GM19238 (cell line): ENCODE results near the gene OGFOD1.
"Not testable (repeated sequence)": the region's sequence is repeated elsewhere in the genome, so short reads cannot be mapped to it uniquely, and the experiment has no call there.

Source experiments
- DNase-seq: peaks from one replicate; pipeline ENCODE4 v3.0.0; 2011; ENCODE audit warnings: low spot score; ENCODE audit not compliant: insufficient read length

Gene OGFOD1

DNA sequence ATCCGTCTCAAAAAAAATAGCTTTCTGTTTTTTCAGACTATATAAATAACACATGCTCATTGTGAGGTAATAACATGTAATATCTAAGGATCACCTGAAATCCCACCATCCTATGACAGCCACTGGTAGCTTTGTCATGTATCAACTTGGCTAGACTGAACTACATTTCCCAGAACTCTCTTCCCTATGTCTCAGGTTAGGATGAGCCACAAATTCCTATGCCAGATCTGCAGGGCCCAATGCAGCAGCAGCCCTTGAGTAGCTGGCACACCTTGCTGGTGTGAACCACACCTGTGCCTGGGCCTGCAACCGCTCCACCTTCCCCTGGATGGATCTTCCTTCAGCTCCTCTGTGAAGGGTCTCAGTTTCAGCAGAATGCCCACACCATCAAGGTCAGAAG, 28.1 kb downstream of the OGFOD1 start:
- DNase-seq: no peak

DNA sequence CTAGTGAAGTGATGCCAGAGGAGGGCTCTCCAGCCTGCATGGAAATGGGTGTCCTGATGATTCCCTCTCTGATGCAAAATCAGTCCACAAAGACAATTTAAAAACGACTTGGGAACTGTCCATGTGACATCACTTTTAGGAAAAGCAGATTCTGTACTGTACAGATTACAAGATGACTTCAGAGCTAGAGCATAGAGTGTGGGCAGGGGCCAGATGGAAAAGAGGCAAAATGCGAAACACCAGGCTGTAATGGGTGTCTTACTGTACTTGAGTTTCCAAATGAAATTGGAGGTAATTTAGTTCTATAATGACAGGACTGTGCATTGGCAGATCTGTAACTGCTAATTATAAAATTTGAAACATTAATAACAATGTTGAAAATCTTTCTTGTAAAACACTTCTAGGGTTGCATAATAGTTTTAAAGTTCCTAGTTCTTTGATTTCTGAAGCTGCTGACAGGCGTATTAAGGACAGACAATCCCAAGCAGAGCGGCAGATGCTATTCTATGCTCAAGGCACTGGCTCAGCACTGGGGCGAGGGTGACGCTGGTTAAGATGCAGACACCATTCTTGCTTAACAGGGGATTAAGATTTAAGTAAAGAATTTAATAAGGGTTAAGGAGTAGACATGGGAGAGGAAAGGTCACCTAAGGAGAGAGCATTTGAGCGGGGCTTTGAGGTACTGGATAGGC, 29.6 kb downstream of the OGFOD1 start:
- no peak for DNase-seq

DNA sequence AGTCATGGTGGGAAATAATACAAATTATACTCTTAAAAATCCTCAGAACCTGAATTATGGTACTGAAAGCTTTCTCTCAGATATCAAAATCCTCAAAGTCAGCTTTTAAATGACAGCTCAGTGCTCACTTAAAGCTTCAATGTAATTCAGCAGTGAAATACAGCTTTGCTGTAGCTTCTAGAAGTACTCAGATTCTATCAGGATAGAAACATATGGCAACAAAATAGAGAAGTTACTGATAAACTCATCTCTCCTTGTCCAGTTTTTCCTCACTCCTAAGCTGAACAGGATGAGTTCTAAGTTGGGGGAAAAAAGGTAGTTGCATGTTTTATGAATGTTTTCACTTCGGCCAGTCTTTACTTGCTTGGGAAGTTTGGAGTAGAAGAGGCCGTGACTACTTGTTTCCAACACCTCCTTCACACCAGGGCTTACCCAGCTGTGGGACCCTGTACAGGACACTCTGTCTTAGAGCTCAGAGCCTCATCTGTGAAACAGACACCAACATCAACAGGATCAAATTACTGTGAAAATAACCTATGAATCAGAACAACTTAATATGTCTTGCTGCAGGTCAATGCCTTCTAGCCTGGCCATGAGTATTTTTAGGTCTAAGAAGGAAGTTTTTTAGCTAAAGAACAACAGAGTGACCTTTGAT, 30.2 kb downstream of the OGFOD1 start:
- no peak for DNase-seq

DNA sequence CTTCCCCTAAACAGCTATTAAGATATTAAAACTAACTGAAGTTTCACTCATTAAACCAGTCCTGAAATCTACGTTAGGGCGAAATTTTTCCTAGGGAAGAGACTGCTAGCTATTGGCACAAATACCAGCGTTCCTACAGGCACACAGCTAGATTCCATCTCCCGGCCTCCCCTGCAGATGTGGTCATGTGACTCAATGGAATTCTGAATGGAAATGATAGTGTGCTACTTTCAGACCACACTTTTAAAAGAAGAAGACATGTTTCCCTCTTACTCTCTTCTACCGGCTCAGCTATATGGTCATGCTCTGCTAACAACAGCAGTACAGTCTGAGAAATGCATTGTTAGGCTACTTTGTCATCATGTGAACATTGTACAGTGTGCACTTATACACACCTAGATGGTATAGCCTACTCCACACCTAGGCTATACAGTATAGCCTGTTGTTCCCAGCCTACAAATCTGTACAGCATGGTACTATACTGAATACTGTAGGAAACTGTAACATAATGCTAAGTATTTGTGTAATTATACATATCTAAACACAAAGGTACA, 31.4 kb downstream of the OGFOD1 start:
- DNase-seq: no peak

DNA sequence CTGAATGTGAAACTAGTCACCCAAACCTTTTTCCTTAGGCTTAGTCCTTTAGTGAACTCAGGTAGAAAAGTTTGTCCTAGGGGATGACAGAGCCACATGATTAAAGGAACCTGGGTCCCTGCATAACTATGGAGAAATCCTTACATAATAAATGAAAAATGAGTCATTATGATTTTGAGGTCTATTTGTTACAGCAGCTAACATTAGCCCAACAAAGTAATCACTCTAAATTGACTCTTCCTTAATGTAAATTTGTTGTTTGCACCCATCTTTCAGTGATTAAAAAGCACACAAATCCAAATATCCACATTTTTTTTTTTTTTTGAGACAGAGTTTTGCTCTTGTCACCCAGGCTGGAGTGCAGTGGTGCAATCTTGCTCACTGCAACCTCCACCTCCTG, 32.0 kb downstream of the OGFOD1 start:
- no peak for DNase-seq

DNA sequence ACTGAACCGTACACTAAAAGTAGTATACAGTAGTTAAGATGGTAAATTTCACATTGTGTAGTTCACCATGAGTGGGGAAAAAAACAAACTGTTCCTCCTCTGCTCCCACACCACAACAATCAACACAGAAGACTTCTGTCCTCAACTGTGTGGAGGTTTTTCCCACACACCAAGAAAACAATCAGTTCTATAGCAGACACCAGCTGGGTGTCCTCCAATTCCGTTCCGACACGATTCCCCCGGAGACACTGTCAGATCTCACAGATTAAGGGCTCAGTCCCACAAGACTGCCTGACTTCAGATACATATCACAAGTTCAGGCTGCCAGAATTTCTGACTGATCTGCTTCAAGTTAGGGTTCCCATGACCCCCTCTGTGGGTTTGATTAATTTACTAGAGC, 36.7 kb downstream of the OGFOD1 start:
- DNase-seq: no peak

DNA sequence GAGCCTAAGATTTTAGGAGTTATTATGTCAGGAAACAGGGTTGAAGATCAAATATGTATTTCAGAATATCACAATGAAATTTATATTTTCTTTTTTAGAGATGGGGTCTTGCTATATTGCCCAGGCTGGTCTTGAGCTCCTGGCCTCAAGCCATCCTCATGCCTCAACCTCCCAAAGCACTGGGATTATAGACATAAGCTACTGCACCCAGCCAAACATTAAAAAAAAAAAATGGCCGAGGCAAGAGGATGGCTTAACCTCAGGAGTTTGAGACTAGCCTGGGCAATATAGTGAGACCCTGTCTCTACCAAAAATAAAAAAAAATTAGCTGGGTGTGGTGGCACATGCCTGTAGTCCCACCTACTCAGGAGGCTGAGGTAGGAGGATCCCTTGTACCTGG, 37.5 kb downstream of the OGFOD1 start:
- DNase-seq: not testable (repeated sequence)

DNA sequence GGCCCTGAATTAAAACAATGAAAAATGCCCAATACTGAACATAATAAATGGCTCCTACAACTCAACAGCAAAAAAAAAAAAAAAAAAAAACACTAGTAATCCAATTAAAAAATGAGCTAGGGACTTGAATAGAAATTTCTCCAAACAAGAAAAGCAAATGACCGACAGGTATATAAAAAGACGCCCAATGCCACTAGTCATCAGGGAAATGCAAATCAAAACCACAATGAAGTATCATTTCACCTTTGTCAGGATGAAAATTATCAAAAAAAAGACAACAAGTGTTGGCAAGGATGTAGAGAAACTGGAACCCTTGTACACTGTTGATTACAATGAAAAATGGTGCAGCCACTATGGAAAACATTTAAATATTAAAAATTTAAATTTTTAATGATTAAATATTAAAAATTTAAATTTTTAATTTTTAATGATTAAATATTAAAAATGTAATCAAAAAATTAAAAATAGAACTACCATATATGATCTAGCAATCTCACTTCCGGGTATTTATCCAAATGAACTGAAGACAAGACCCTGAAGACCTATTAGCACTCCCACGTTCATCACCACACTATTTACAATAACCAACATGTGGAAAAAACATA, 40.4 kb downstream of the OGFOD1 start:
- no peak for DNase-seq

DNA sequence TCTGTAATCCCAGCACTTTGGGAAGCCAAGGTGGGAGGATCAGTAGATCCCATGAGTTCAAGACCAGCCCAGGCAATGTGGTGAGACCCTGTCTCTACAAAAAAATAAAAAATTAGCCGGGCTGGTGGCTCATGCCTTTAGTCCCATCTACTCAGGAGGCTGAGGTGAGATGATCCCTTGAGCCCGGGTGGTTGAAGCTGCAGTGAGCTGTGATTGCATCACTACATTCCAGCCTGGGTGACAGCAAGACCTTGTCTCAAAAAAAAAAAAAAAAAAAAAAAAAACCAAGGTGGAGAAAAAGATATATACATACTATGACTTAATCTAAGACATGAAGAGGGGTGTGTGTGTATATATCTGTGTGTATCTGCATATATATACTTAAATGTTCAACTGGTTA, 41.8 kb downstream of the OGFOD1 start:
- no peak for DNase-seq

DNA sequence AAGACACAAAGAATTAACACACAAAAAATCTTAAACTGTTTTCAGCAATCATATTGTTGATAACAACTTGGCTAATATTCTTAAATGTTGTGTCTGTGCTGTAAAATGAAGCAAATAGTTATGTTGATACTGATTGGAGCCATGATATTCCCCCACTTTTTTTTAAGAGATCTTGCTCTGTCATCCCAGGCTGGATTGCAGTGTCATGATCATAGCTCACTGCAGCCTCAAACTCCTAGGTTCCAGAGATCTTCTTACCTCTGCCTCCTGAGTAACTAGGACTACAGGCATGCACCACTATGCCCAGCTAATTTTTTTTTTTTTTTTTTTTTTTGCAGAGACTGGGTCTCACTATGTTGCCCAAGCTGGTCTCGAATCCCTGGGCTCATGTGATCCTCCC, 42.5 kb downstream of the OGFOD1 start:
- DNase-seq: no peak

DNA sequence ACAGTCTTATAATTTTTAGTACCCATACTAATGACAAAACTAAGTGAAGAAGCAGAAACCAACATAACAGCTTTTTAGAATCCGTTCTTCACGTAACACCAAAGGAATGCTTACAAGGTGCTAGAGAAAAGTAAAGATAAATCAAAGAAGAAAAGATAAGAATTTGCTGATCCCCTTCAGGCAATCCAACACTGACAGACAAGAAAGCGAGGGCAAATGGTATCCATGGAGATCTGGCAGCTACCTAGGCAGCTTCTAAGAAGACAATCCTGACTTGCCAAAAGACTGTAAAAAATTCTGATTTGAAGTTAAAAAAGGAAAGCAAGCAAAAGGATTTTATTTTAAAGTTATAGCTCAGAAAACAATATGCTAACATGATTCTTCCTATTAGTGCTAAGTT, 53.8 kb downstream of the OGFOD1 start:
- no peak for DNase-seq

DNA sequence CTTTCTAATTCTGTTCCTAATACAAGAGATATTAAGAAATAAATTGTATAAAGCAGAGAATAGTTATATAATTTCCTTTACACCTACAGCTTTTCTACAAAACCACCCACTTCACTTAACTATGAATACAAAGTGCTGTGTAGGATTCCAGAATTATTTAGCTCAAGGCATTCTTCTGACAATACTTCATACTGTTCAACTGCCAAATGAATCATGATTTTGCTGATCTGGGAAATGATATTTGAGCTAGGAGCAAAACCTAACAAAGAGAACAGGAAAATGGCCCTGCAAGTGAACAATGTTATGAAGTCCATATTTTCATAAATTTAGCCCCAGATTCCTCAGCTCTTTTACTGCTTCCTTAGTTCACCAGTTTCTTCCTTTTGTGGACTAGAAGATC, 55.6 kb downstream of the OGFOD1 start:
- DNase-seq: no peak

DNA sequence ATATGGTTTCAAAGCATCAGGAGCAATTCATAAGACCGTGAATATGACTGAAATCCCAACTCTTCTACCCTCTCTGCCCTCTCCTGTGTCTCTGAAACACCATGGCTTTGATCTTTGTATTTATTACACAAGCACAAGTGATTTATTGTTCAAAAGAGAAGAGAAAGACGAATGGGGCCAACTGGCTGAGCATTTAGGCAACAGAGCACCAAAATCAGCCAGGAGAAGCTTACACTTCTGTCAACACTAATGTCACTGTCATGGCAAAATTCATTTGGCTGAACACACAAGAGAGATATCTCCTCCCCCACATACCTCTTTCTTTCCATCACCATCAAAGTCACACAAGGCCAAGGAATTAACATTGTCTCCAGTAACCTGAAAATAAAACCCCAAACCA, 59.2 kb downstream of the OGFOD1 start:
- no peak for DNase-seq

DNA sequence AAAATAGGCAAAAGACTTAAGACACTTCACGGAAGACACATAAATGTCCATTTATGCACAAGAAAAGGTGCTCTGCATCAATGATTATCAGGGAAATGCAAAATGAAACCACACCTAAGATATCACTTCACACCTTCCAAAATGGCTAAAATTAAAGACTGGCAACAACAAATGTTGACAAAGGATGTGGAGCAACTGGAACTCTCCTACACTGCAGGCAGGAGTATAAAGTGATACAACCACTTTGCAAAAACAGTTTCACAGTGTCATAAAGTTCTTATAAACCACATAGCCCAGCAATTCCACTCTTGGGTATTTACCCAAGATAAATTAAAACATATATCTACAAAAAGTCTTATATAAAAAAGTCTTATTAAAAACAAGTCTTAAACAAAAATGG, 60.7 kb downstream of the OGFOD1 start:
- DNase-seq: no peak

DNA sequence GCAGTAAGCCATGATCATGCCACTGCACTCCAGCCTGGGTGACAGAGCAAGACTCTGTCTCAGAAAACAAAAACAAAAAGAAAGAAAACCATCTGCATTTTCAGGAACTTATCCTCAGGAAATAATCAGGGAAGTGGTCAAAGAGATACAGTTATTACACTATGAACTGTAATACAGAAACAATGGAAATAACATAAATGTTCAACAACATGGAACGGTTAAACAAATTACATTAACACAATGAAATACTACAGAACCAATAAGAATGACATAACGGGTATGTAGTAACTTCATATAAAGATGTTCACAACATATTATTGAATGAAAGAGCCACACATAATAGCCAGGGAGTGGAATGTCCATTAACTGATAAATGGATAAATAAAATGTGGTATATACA, 61.7 kb downstream of the OGFOD1 start:
- no peak for DNase-seq

DNA sequence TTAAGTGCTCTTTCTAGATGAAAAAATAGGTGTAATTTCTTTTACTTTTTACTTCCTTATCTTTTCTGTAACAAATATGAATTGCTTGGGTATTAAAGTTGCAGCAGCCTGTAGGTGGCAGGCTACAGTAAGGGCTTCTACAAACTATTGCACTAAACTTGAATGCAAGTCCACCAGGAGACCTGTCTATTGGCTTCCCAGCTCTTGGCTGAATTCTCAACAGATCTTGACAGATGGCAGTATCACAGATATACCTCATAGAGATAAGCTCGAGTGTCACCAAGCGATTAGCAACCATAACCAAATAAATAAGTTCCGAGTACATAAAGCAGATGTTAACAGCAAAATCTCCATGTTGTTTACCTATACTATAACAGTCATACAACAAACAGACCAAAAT, 62.6 kb downstream of the OGFOD1 start:
- DNase-seq: no peak

DNA sequence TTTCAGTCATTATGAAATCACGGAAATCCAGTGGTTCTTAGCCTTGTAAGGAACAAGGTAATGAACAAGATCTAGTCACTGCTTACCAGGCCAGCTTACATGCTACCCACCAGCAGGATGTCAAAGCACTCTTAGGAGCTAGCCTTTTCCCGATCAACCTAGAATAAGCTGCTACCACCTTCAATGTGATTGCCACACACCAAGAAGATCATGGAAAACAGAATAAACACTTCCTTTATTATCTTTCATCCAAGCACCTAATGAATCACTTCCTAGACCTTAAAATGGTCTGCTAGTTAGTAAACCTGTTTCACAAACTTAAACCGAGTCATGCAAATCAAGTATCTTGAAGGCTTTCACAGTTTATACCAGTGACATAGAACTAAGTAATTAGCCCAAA, 63.5 kb downstream of the OGFOD1 start:
- no peak for DNase-seq

DNA sequence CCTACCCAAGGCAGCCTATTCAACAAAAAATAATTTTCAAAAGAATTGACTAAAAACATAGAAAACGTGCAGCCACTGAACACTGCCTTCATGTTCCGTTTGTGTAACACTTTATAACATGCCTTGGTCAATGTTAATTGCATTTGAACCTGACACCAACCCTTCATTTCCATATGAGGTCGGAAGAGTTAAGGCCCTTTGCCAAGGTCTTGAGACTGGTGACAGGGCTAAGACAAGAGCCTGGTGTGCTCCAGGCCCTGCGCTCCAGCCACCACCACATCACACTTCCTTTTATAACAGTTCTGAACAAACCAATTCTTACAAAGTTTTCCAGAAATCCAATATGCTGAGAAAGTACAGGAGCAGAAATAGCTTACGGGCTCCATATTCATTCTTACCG, 64.3 kb downstream of the OGFOD1 start:
- DNase-seq: no peak

DNA sequence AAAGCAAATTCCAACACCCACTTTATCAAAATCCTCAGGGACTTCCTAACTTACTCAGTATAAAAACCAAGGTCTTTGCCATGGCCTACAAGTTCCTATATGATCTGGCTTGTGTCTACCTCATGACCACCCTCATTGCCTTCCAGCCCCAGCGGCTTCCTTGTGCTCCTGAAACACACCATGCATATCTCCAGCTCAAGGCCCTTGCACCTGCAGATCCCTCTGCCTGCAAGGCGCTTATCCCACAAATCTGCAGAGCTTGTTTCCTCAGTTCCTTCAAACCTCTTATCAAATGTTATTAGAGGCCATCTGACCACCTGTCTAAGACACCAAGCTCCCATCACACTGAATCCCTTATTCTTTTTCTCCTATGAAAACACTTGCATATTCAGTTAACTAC, 65.9 kb downstream of the OGFOD1 start:
- DNase-seq: no peak

DNA sequence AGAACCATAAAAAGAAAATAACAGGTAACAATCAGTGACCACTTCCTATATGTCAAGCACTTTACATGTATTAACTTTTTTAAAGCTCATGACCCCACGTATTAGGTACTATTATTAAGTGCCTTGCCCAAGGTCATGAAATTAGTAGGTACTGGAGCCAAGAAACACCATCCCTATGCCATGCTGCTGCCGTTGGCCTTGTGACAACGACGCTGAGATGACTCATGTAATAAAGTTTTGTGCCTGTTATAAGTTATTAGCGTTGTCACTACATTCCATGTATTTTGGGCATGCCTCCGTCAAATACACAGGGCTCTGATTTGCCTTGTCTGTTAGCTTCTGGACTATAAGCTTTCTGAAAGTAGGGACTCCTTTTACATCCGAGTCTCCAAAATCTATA, 67.1 kb downstream of the OGFOD1 start:
- no peak for DNase-seq

DNA sequence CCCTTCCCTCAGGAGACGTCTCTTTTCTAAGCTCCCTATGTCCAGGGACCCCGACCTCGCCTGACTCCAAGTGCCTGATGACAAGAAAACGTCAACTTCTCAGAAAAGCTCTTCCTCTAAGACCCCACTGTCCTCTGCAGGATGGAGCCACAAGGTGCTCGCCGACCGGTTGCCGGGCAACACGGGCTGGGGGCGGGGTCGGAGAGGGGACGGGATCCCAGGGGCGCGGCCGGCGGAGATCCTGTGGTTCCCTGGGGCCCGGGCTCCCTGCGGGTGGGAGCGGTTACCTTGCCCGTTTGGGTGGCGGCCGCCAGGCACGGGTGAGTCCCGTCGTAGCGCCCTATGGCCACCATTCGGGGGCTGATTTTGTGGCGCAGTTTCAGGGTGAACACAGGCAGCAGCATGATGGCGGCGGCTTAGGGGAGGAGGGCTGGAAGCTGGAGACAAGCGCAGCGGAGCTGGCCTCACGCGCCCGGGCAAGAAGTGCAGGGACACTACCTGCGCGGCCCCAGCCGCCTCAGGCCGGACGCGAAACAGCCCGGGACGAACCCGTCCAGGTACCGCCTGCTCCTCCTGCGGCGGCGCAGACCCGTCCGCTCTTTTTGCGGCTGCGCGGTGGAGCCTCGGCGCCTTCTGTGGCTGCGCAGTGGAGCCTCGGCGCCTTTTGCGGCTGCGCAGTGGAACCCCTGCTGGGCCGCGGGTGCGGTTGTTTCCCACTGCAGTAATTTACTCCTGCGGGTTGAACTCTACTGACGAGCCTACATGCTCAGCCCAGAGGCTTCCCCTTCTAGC, 68.3 kb downstream of the OGFOD1 start, which contains the start of gene BBS2:
BBS2 (minus strand) TSS at position 566 of the 792 bp plus-strand sequence; CDS start at position 404, 162 bp downstream.
- DNase-seq: peak; percentile 89

DNA sequence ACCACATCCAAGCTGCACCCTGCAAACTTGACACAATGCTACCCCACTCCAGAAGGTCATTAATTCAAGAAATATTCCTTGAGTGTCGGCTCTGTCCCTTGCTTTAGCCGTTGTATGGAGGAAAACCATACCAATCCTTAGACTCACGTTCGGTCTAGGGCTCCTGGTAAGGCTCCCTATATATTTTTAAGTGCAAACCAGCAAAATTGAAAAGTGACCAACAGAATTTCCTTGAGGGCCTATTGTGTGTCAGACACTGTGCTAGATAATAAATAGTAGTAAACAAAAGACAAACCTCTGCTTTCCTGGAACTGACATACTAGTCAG, 68.9 kb downstream of the OGFOD1 start:
- DNase-seq: no peak
